Measurements from ENCODE around the gene CARD9. TPM values are rescaled to one million over a fixed set of nuclear protein-coding genes. Genes with fewer than 3 reads are reported as not detected.

Gene CARD9
- total RNA-seq, 1 experiment from 2014 or later, result 2.9 TPM

GRCh38 chr9:136392538-136393449, 19.3 kb upstream of the CARD9 start:
- DNase-seq, result no peak
- no peaks in the 10 kb centered on the region for H3K4me1 ChIP-seq (ENCODE audit: low read length)

GRCh38 chr9:136391737-136392537, 18.5 kb upstream of the CARD9 start:
- no peak overlapping the region for H2AFZ ChIP-seq (ENCODE audit: low read length)
- no peaks in the 10 kb centered on the region for H3K79me2 ChIP-seq (ENCODE audit: low read length)
- H3K27me3 ChIP-seq (ENCODE audit: low read length), result no peaks in the 10 kb centered on the region
- no peak overlapping the region for H3K9ac ChIP-seq (ENCODE audit: low read length)
- H3K36me3 ChIP-seq (ENCODE audit: insufficient read depth, low read length), result peaks cover 17% of the 10 kb centered on the region
- H3K4me3 ChIP-seq (ENCODE audit: low read length), result no peak overlapping the region
- no peak overlapping the region for H3K4me2 ChIP-seq (ENCODE audit: low read depth, low read length, poor library complexity, severe bottlenecking)
- H4K20me1 ChIP-seq (ENCODE audit: insufficient read depth, low read depth, low read length), result no peaks in the 10 kb centered on the region
- H3K4me1 ChIP-seq (ENCODE audit: low read length), result no peaks in the 10 kb centered on the region
- no peaks in the 10 kb centered on the region for H3K9me2 ChIP-seq (replicated peaks; ENCODE audit: insufficient read depth, low read length)
- no peak for DNase-seq
- H3K9me3 ChIP-seq (ENCODE audit: low read length), result no peaks in the 10 kb centered on the region
- H3K27ac ChIP-seq (ENCODE audit: low read length), result no peak overlapping the region

More at GRCh38 chr9:136392538-136393449, 19.3 kb upstream of the CARD9 start:
- Histone ChIP-seq H3K27ac (ENCODE audit: low read length) (no peak overlapping the region), H3K9ac (ENCODE audit: low read length) (no peak overlapping the region), H3K36me3 (ENCODE audit: insufficient read depth, low read length) (peaks cover 20% of the 10 kb centered on the region), H3K4me2 (ENCODE audit: low read depth, low read length, poor library complexity, severe bottlenecking) (no peak overlapping the region), H3K27me3 (ENCODE audit: low read length) (no peaks in the 10 kb centered on the region), H3K4me3 (ENCODE audit: low read length) (no peak overlapping the region), H4K20me1 (ENCODE audit: insufficient read depth, low read depth, low read length) (no peaks in the 10 kb centered on the region), H3K9me2 (replicated peaks; ENCODE audit: insufficient read depth, low read length) (no peaks in the 10 kb centered on the region), H3K79me2 (ENCODE audit: low read length) (peaks cover 2% of the 10 kb centered on the region), H2AFZ (ENCODE audit: low read length) (no peak overlapping the region), H3K9me3 (ENCODE audit: low read length) (no peaks in the 10 kb centered on the region)

- Histone ChIP-seq H3K4me3 (ENCODE audit: low read length) (no peak overlapping the region), H3K9me3 (ENCODE audit: low read length) (no peaks in the 10 kb centered on the region), H3K9me2 (replicated peaks; ENCODE audit: insufficient read depth, low read length) (no peaks in the 10 kb centered on the region), H3K4me2 (ENCODE audit: low read depth, low read length, poor library complexity, severe bottlenecking) (no peak overlapping the region), H3K9ac (ENCODE audit: low read length) (no peak overlapping the region), H3K79me2 (ENCODE audit: low read length) (no peaks in the 10 kb centered on the region), H3K4me1 (ENCODE audit: low read length) (no peaks in the 10 kb centered on the region), H2AFZ (ENCODE audit: low read length) (no peak overlapping the region), H3K27me3 (ENCODE audit: low read length) (no peaks in the 10 kb centered on the region), H3K36me3 (ENCODE audit: insufficient read depth, low read length) (peaks cover 17% of the 10 kb centered on the region; the same call in 1 of the 2 replicates), H3K27ac (ENCODE audit: low read length) (no peak overlapping the region), H4K20me1 (ENCODE audit: insufficient read depth, low read depth, low read length) (0 out of 2 replicates have a peak, but pooled peaks cover 5% of the 10 kb centered on the region)
- no peak for DNase-seq
Observed at GRCh38 chr9:136389396-136389795, 15.9 kb upstream of the CARD9 start.

GRCh38 chr9:136387217-136387616, 13.7 kb upstream of the CARD9 start:
- Histone ChIP-seq H3K27me3 (ENCODE audit: low read length) (no peaks in the 10 kb centered on the region), H2AFZ (ENCODE audit: low read length) (no peak overlapping the region), H3K9me3 (ENCODE audit: low read length) (no peaks in the 10 kb centered on the region), H3K9ac (ENCODE audit: low read length) (no peak overlapping the region), H3K9me2 (replicated peaks; ENCODE audit: insufficient read depth, low read length) (no peaks in the 10 kb centered on the region), H3K36me3 (ENCODE audit: insufficient read depth, low read length) (peaks cover 17% of the 10 kb centered on the region; the same call in 1 of the 2 replicates), H4K20me1 (ENCODE audit: insufficient read depth, low read depth, low read length) (0 out of 2 replicates have a peak, but pooled peaks cover 5% of the 10 kb centered on the region), H3K4me1 (ENCODE audit: low read length) (no peaks in the 10 kb centered on the region), H3K4me3 (ENCODE audit: low read length) (no peak overlapping the region), H3K79me2 (ENCODE audit: low read length) (no peaks in the 10 kb centered on the region), H3K4me2 (ENCODE audit: low read depth, low read length, poor library complexity, severe bottlenecking) (no peak overlapping the region), H3K27ac (ENCODE audit: low read length) (no peak overlapping the region)
- no peak for DNase-seq

GRCh38 chr9:136386018-136386417, 12.5 kb upstream of the CARD9 start:
- Histone ChIP-seq H3K4me3 (ENCODE audit: low read length) (no peak overlapping the region), H3K4me1 (ENCODE audit: low read length) (no peaks in the 10 kb centered on the region), H3K79me2 (ENCODE audit: low read length) (no peaks in the 10 kb centered on the region), H3K36me3 (ENCODE audit: insufficient read depth, low read length) (peaks cover 14% of the 10 kb centered on the region; the same call in 1 of the 2 replicates), H4K20me1 (ENCODE audit: insufficient read depth, low read depth, low read length) (0 out of 2 replicates have a peak, but pooled peaks cover 5% of the 10 kb centered on the region), H2AFZ (ENCODE audit: low read length) (no peak overlapping the region), H3K9me2 (replicated peaks; ENCODE audit: insufficient read depth, low read length) (no peaks in the 10 kb centered on the region), H3K4me2 (ENCODE audit: low read depth, low read length, poor library complexity, severe bottlenecking) (no peak overlapping the region), H3K9me3 (ENCODE audit: low read length) (no peaks in the 10 kb centered on the region), H3K9ac (ENCODE audit: low read length) (no peak overlapping the region), H3K27me3 (ENCODE audit: low read length) (no peaks in the 10 kb centered on the region), H3K27ac (ENCODE audit: low read length) (no peak overlapping the region)
- no peak for DNase-seq

GRCh38 chr9:136385015-136385414, 11.5 kb upstream of the CARD9 start:
- Histone ChIP-seq H4K20me1 (ENCODE audit: insufficient read depth, low read depth, low read length) (0 out of 2 replicates have a peak, but pooled peaks cover 5% of the 10 kb centered on the region), H3K4me1 (ENCODE audit: low read length) (no peaks in the 10 kb centered on the region), H3K27me3 (ENCODE audit: low read length) (no peaks in the 10 kb centered on the region), H3K36me3 (ENCODE audit: insufficient read depth, low read length) (peaks cover 14% of the 10 kb centered on the region; the same call in 1 of the 2 replicates), H3K9me3 (ENCODE audit: low read length) (no peaks in the 10 kb centered on the region), H3K27ac (ENCODE audit: low read length) (no peak overlapping the region), H3K79me2 (ENCODE audit: low read length) (no peaks in the 10 kb centered on the region), H3K9me2 (replicated peaks; ENCODE audit: insufficient read depth, low read length) (no peaks in the 10 kb centered on the region), H3K4me3 (ENCODE audit: low read length) (no peak overlapping the region), H3K4me2 (ENCODE audit: low read depth, low read length, poor library complexity, severe bottlenecking) (no peak overlapping the region), H3K9ac (ENCODE audit: low read length) (no peak overlapping the region), H2AFZ (ENCODE audit: low read length) (no peak overlapping the region)
- no peak for DNase-seq

- no peaks in the 10 kb centered on the region for H3K4me1 ChIP-seq (ENCODE audit: low read length)
- H3K36me3 ChIP-seq (ENCODE audit: insufficient read depth, low read length), result peaks cover 12% of the 10 kb centered on the region; the same call in 1 of the 2 replicates
- DNase-seq, result no peak
- no peak overlapping the region for H3K9ac ChIP-seq (ENCODE audit: low read length)
- H2AFZ ChIP-seq (ENCODE audit: low read length), result no peak overlapping the region
- no peak overlapping the region for H3K27ac ChIP-seq (ENCODE audit: low read length)
- H4K20me1 ChIP-seq (ENCODE audit: insufficient read depth, low read depth, low read length), result 0 out of 2 replicates have a peak, but pooled peaks cover 5% of the 10 kb centered on the region
- no peak overlapping the region for H3K4me2 ChIP-seq (ENCODE audit: low read depth, low read length, poor library complexity, severe bottlenecking)
- no peaks in the 10 kb centered on the region for H3K27me3 ChIP-seq (ENCODE audit: low read length)
- H3K4me3 ChIP-seq (ENCODE audit: low read length), result no peak overlapping the region
- H3K79me2 ChIP-seq (ENCODE audit: low read length), result no peaks in the 10 kb centered on the region
- H3K9me3 ChIP-seq (ENCODE audit: low read length), result no peaks in the 10 kb centered on the region
- no peaks in the 10 kb centered on the region for H3K9me2 ChIP-seq (replicated peaks; ENCODE audit: insufficient read depth, low read length)
Observed at GRCh38 chr9:136383436-136383835, 10.0 kb upstream of the CARD9 start.
